Measurements from ENCODE around the gene PTK6. TPM values are rescaled to one million over a fixed set of nuclear protein-coding genes. Genes with fewer than 3 reads are reported as not detected.
A peak's percentile ranks its signal among the peaks of the same experiment; 100 is the strongest.

Gene PTK6
- total RNA-seq, 2 experiments from 2014 or later = 0.34 to 0.78 TPM

GRCh38 chr20:63529861-63530787 is 7.1 kb downstream of the PTK6 start:
- H3K4me3 Mint-ChIP-seq = no peak overlapping the region
- H3K27me3 Mint-ChIP-seq = no peaks in the 10 kb centered on the region
- ChIA-PET CTCF (interaction anchor here (0.6 kb wide), 1 partner anchor 88 kb away, joined by 3 read pairs; no protein-coding TSS in a partner anchor), POLR2A (interaction anchor here (2.0 to 2.1 kb wide), 2 partner anchors 8 to 9 kb away, joined by 8 to 12 read pairs; partner anchors contain the start of genes PPDPF and PTK6)
- no peaks in the 10 kb centered on the region for H3K9me3 Mint-ChIP-seq
- intact Hi-C loops (cut with micrococcal nuclease) = loop anchor here (10.0 kb wide), 1 partner anchor 535 kb away; the partner anchor contains the start of gene TCEA2
- no peak for DNase-seq
- H3K4me1 Mint-ChIP-seq (ENCODE audit: low read depth) = peaks cover 17% of the 10 kb centered on the region
- H3K36me3 Mint-ChIP-seq = no peaks in the 10 kb centered on the region
- no peak overlapping the region for H3K27ac Mint-ChIP-seq

GRCh38 chr20:63529180-63529860 is 7.9 kb downstream of the PTK6 start:
- CTCF ChIA-PET = interaction anchor here (0.6 to 1.4 kb wide), 5 partner anchors 8 to 444 kb away, joined by 3 to 9 read pairs (median 4); partner anchors contain the start of gene PTK6
- DNase-seq = no peak
- Mint-ChIP-seq H3K27me3 (no peaks in the 10 kb centered on the region), H3K36me3 (no peaks in the 10 kb centered on the region), H3K4me3 (no peak overlapping the region), H3K27ac (no peak overlapping the region), H3K9me3 (peaks cover 1% of the 10 kb centered on the region), H3K4me1 (ENCODE audit: low read depth) (peaks cover 18% of the 10 kb centered on the region)
- POLR2A ChIA-PET = interaction anchor here (2.0 to 2.1 kb wide), 2 partner anchors 9 kb away, joined by 8 to 12 read pairs; partner anchors contain the start of genes PPDPF and PTK6
- intact Hi-C loops (cut with micrococcal nuclease) = no loop called here

- intact Hi-C loops (cut with micrococcal nuclease) = no loop called here
- CTCF ChIA-PET = interaction anchor here (0.7 to 1.4 kb wide), 2 partner anchors 19 to 33 kb away, joined by 3 read pairs; no protein-coding TSS in a partner anchor
- H3K36me3 Mint-ChIP-seq = peaks cover 16% of the 10 kb centered on the region
- H3K4me3 Mint-ChIP-seq = no peak overlapping the region
- POLR2A ChIA-PET = no interaction called here
- no peak overlapping the region for H3K27ac Mint-ChIP-seq
- H3K4me1 Mint-ChIP-seq (ENCODE audit: low read depth) = peaks cover 30% of the 10 kb centered on the region
- no peaks in the 10 kb centered on the region for H3K27me3 Mint-ChIP-seq
- H3K9me3 Mint-ChIP-seq = peaks cover 13% of the 10 kb centered on the region
- DNase-seq = no peak
Observed at GRCh38 chr20:63527184-63527583, 10.0 kb downstream of the PTK6 start.

GRCh38 chr20:63525971-63526370 is 11.2 kb downstream of the PTK6 start:
- peaks cover 13% of the 10 kb centered on the region for H3K9me3 Mint-ChIP-seq
- no peak for DNase-seq
- ChIA-PET POLR2A (interaction anchor here (0.9 kb wide), 1 partner anchor 11 kb away, joined by 3 read pairs; the partner anchor contains the start of gene PTK6), CTCF (no interaction called here)
- intact Hi-C loops (cut with micrococcal nuclease) = no loop called here
- no peak overlapping the region for H3K27ac Mint-ChIP-seq
- H3K4me1 Mint-ChIP-seq (ENCODE audit: low read depth) = peaks cover 33% of the 10 kb centered on the region
- H3K36me3 Mint-ChIP-seq = peaks cover 24% of the 10 kb centered on the region
- H3K4me3 Mint-ChIP-seq = no peak overlapping the region
- H3K27me3 Mint-ChIP-seq = no peaks in the 10 kb centered on the region

- H3K4me1 Mint-ChIP-seq (ENCODE audit: low read depth) = peaks cover 33% of the 10 kb centered on the region
- H3K27ac Mint-ChIP-seq = no peak overlapping the region
- ChIA-PET CTCF (no interaction called here), POLR2A (interaction anchor here (0.9 kb wide), 1 partner anchor 12 kb away, joined by 3 read pairs; the partner anchor contains the start of gene PTK6)
- H3K27me3 Mint-ChIP-seq = no peaks in the 10 kb centered on the region
- H3K4me3 Mint-ChIP-seq = no peak overlapping the region
- H3K36me3 Mint-ChIP-seq = peaks cover 24% of the 10 kb centered on the region
- no peak for DNase-seq
- intact Hi-C loops (cut with micrococcal nuclease) = no loop called here
- H3K9me3 Mint-ChIP-seq = peaks cover 13% of the 10 kb centered on the region
Observed at GRCh38 chr20:63525185-63525584, 12.0 kb downstream of the PTK6 start.

- Mint-ChIP-seq H3K9me3 (peaks cover 13% of the 10 kb centered on the region), H3K27me3 (no peaks in the 10 kb centered on the region), H3K4me3 (no peak overlapping the region), H3K36me3 (peaks cover 24% of the 10 kb centered on the region), H3K4me1 (ENCODE audit: low read depth) (peaks cover 30% of the 10 kb centered on the region), H3K27ac (no peak overlapping the region)
- CTCF ChIA-PET = interaction anchor here (1.0 to 1.8 kb wide), 2 partner anchors 14 to 26 kb away, joined by 3 to 7 read pairs; partner anchors contain the start of gene PTK6
- intact Hi-C loops (cut with micrococcal nuclease) = no loop called here
- DNase-seq = no peak
- POLR2A ChIA-PET = interaction anchor here (5.4 kb wide), 1 partner anchor 14 kb away, joined by 55 read pairs; the partner anchor contains the start of gene PTK6
Observed at GRCh38 chr20:63522981-63523611, 14.1 kb downstream of the PTK6 start.

- Mint-ChIP-seq H3K4me3 (peak overlapping the region; percentile 55), H3K27me3 (no peaks in the 10 kb centered on the region), H3K36me3 (peaks cover 26% of the 10 kb centered on the region), H3K4me1 (ENCODE audit: low read depth) (peaks cover 26% of the 10 kb centered on the region), H3K27ac (no peak overlapping the region), H3K9me3 (peaks cover 13% of the 10 kb centered on the region)
- CTCF ChIA-PET = interaction anchor here (0.9 to 2.1 kb wide), 4 partner anchors 15 to 459 kb away, joined by 3 to 15 read pairs (median 5); partner anchors contain the start of genes PRPF6 and PTK6
- intact Hi-C loops (cut with micrococcal nuclease) = no loop called here
- POLR2A ChIA-PET = interaction anchor here (1.0 to 5.4 kb wide), 4 partner anchors 14 to 584 kb away, joined by 3 to 55 read pairs (median 6); partner anchors contain the start of genes GID8, GMEB2 and PTK6
- no peak for DNase-seq
Observed at GRCh38 chr20:63522091-63522868, 14.9 kb downstream of the PTK6 start.

- Mint-ChIP-seq H3K27me3 (no peaks in the 10 kb centered on the region), H3K9me3 (peaks cover 13% of the 10 kb centered on the region), H3K4me1 (ENCODE audit: low read depth) (peaks cover 23% of the 10 kb centered on the region), H3K4me3 (peak overlapping the region; percentile 78), H3K27ac (peak overlapping the region; percentile 33), H3K36me3 (peaks cover 26% of the 10 kb centered on the region)
- CTCF ChIA-PET = interaction anchor here (0.9 to 2.1 kb wide), 6 partner anchors 16 to 518 kb away, joined by 3 to 15 read pairs (median 6); partner anchors contain the start of genes PRPF6, PTK6 and TPD52L2
- intact Hi-C loops (cut with micrococcal nuclease) = loop anchor here (2.0 kb wide), 1 partner anchor 31 kb away; no protein-coding TSS in a partner anchor
- DNase-seq = no peak
- POLR2A ChIA-PET = interaction anchor here (0.6 to 5.4 kb wide), 10 partner anchors 8 to 583 kb away, joined by 3 to 55 read pairs (median 4); partner anchors contain the start of genes ARFRP1, GID8, GMEB2 and PTK6
Observed at GRCh38 chr20:63521602-63522001, 15.6 kb downstream of the PTK6 start.

GRCh38 chr20:63520934-63521601 is 16.1 kb downstream of the PTK6 start:
- H3K27me3 Mint-ChIP-seq = no peaks in the 10 kb centered on the region
- peak overlapping the region; percentile 78 for H3K4me3 Mint-ChIP-seq
- ChIA-PET CTCF (interaction anchor here (0.6 to 2.1 kb wide), 11 partner anchors 17 to 518 kb away, joined by 3 to 15 read pairs (median 4); partner anchors contain the start of genes PRPF6, PTK6 and TPD52L2), POLR2A (interaction anchor here (0.6 to 5.4 kb wide), 11 partner anchors 8 to 583 kb away, joined by 3 to 55 read pairs (median 3); partner anchors contain the start of genes ARFRP1, GID8, GMEB2 and PTK6)
- peaks cover 23% of the 10 kb centered on the region for H3K4me1 Mint-ChIP-seq (ENCODE audit: low read depth)
- intact Hi-C loops (cut with micrococcal nuclease) = loop anchor here (2.0 kb wide), 1 partner anchor 32 kb away; no protein-coding TSS in a partner anchor
- peaks cover 26% of the 10 kb centered on the region for H3K36me3 Mint-ChIP-seq
- peaks cover 13% of the 10 kb centered on the region for H3K9me3 Mint-ChIP-seq
- peak overlapping the region; percentile 33 for H3K27ac Mint-ChIP-seq
- peak; percentile 81 for DNase-seq

GRCh38 chr20:63520504-63520933 is 16.7 kb downstream of the PTK6 start, which contains the start of gene PPDPF:
Gene PPDPF, plus strand, starts transcription at chr20:63520765. Its CDS starts 544 bp downstream, at chr20:63521309.
- intact Hi-C loops (cut with micrococcal nuclease) = loop anchor here (2.0 kb wide), 1 partner anchor 32 kb away; no protein-coding TSS in a partner anchor
- peaks cover 13% of the 10 kb centered on the region for H3K9me3 Mint-ChIP-seq
- CTCF ChIA-PET = interaction anchor here (0.6 to 2.1 kb wide), 10 partner anchors 17 to 519 kb away, joined by 3 to 15 read pairs (median 4); partner anchors contain the start of genes PTK6 and TPD52L2

More at GRCh38 chr20:63520504-63520933, 16.7 kb downstream of the PTK6 start, which contains the start of gene PPDPF:
- H3K4me3 Mint-ChIP-seq = peak within 1 kb of the TSS; percentile 78
- DNase-seq = peak; percentile 87
- POLR2A ChIA-PET = interaction anchor here (0.9 to 5.4 kb wide), 7 partner anchors 9 to 344 kb away, joined by 3 to 55 read pairs (median 4); partner anchors contain the start of genes GMEB2, PTK6 and TPD52L2
- peaks cover 23% of the 10 kb centered on the region for H3K4me1 Mint-ChIP-seq (ENCODE audit: low read depth)
- H3K27me3 Mint-ChIP-seq = no peaks in the 10 kb centered on the region
- H3K36me3 Mint-ChIP-seq = peaks cover 26% of the 10 kb centered on the region
- H3K27ac Mint-ChIP-seq = peak within 1 kb of the TSS; percentile 79
